ENCODE results near the gene KRT4. TPM values are rescaled to one million over a fixed set of nuclear protein-coding genes. Genes with fewer than 3 reads are reported as not detected.

Gene KRT4
- total RNA-seq, 1 experiment from 2014 or later, result not detected

GRCh38 chr12:52802442-52802841 lies 11.5 kb downstream of the KRT4 start:
- Histone ChIP-seq H3K9me2 (replicated peaks; ENCODE audit: insufficient read depth, low read length) (no peaks in the 10 kb centered on the region), H3K27ac (ENCODE audit: low read length) (no peak overlapping the region), H3K4me3 (ENCODE audit: low read length) (no peak overlapping the region), H3K4me1 (ENCODE audit: low read length) (peaks cover 6% of the 10 kb centered on the region), H2AFZ (ENCODE audit: low read length) (no peak overlapping the region), H3K27me3 (ENCODE audit: low read length) (no peaks in the 10 kb centered on the region), H3K36me3 (ENCODE audit: insufficient read depth, low read length) (no peaks in the 10 kb centered on the region), H3K9ac (ENCODE audit: low read length) (no peak overlapping the region), H4K20me1 (ENCODE audit: insufficient read depth, low read depth, low read length) (no peaks in the 10 kb centered on the region; the same call in 1 of the 2 replicates), H3K9me3 (ENCODE audit: low read length) (no peaks in the 10 kb centered on the region), H3K4me2 (ENCODE audit: low read depth, low read length, poor library complexity, severe bottlenecking) (no peak overlapping the region), H3K79me2 (ENCODE audit: low read length) (no peaks in the 10 kb centered on the region)
- DNase-seq, result no peak

- no peaks in the 10 kb centered on the region for H3K27me3 ChIP-seq (ENCODE audit: low read length)
- H3K36me3 ChIP-seq (ENCODE audit: insufficient read depth, low read length), result no peaks in the 10 kb centered on the region
- no peak overlapping the region for H3K27ac ChIP-seq (ENCODE audit: low read length)
- no peaks in the 10 kb centered on the region for H3K79me2 ChIP-seq (ENCODE audit: low read length)
- peaks cover 8% of the 10 kb centered on the region for H3K4me1 ChIP-seq (ENCODE audit: low read length)
- H2AFZ ChIP-seq (ENCODE audit: low read length), result no peak overlapping the region
- DNase-seq, result no peak
- H3K9ac ChIP-seq (ENCODE audit: low read length), result no peak overlapping the region
- H3K9me3 ChIP-seq (ENCODE audit: low read length), result no peaks in the 10 kb centered on the region
- no peaks in the 10 kb centered on the region; the same call in 1 of the 2 replicates for H4K20me1 ChIP-seq (ENCODE audit: insufficient read depth, low read depth, low read length)
- no peaks in the 10 kb centered on the region for H3K9me2 ChIP-seq (replicated peaks; ENCODE audit: insufficient read depth, low read length)
- no peak overlapping the region for H3K4me2 ChIP-seq (ENCODE audit: low read depth, low read length, poor library complexity, severe bottlenecking)
- H3K4me3 ChIP-seq (ENCODE audit: low read length), result no peak overlapping the region
Measured at GRCh38 chr12:52801773-52802172, 12.1 kb downstream of the KRT4 start.

GRCh38 chr12:52800259-52800917 lies 13.5 kb downstream of the KRT4 start:
- H3K79me2 ChIP-seq (ENCODE audit: low read length), result no peaks in the 10 kb centered on the region
- H3K4me2 ChIP-seq (ENCODE audit: low read depth, low read length, poor library complexity, severe bottlenecking), result no peak overlapping the region
- no peak overlapping the region for H2AFZ ChIP-seq (ENCODE audit: low read length)
- H4K20me1 ChIP-seq (ENCODE audit: insufficient read depth, low read depth, low read length), result no peaks in the 10 kb centered on the region
- H3K9me3 ChIP-seq (ENCODE audit: low read length), result no peaks in the 10 kb centered on the region
- no peak overlapping the region for H3K9ac ChIP-seq (ENCODE audit: low read length)
- peaks cover 8% of the 10 kb centered on the region for H3K4me1 ChIP-seq (ENCODE audit: low read length)
- H3K4me3 ChIP-seq (ENCODE audit: low read length), result no peak overlapping the region
- H3K36me3 ChIP-seq (ENCODE audit: insufficient read depth, low read length), result no peaks in the 10 kb centered on the region
- H3K9me2 ChIP-seq (replicated peaks; ENCODE audit: insufficient read depth, low read length), result no peaks in the 10 kb centered on the region
- H3K27me3 ChIP-seq (ENCODE audit: low read length), result no peaks in the 10 kb centered on the region
- no peak for DNase-seq
- H3K27ac ChIP-seq (ENCODE audit: low read length), result no peak overlapping the region

GRCh38 chr12:52799505-52800211 lies 14.3 kb downstream of the KRT4 start:
- Histone ChIP-seq H3K36me3 (ENCODE audit: insufficient read depth, low read length) (no peaks in the 10 kb centered on the region), H3K4me2 (ENCODE audit: low read depth, low read length, poor library complexity, severe bottlenecking) (no peak overlapping the region), H3K79me2 (ENCODE audit: low read length) (no peaks in the 10 kb centered on the region), H3K27ac (ENCODE audit: low read length) (no peak overlapping the region), H3K9ac (ENCODE audit: low read length) (no peak overlapping the region), H2AFZ (ENCODE audit: low read length) (no peak overlapping the region), H3K9me2 (replicated peaks; ENCODE audit: insufficient read depth, low read length) (no peaks in the 10 kb centered on the region), H3K4me3 (ENCODE audit: low read length) (no peak overlapping the region), H4K20me1 (ENCODE audit: insufficient read depth, low read depth, low read length) (no peaks in the 10 kb centered on the region), H3K9me3 (ENCODE audit: low read length) (no peaks in the 10 kb centered on the region), H3K4me1 (ENCODE audit: low read length) (peaks cover 8% of the 10 kb centered on the region), H3K27me3 (ENCODE audit: low read length) (no peaks in the 10 kb centered on the region)
- no peak for DNase-seq

GRCh38 chr12:52798671-52799504 lies 15.0 kb downstream of the KRT4 start:
- Histone ChIP-seq H3K9me3 (ENCODE audit: low read length) (no peaks in the 10 kb centered on the region), H3K9ac (ENCODE audit: low read length) (no peak overlapping the region), H3K4me1 (ENCODE audit: low read length) (peaks cover 8% of the 10 kb centered on the region), H4K20me1 (ENCODE audit: insufficient read depth, low read depth, low read length) (no peaks in the 10 kb centered on the region), H2AFZ (ENCODE audit: low read length) (no peak overlapping the region), H3K4me2 (ENCODE audit: low read depth, low read length, poor library complexity, severe bottlenecking) (no peak overlapping the region), H3K27ac (ENCODE audit: low read length) (no peak overlapping the region), H3K27me3 (ENCODE audit: low read length) (no peaks in the 10 kb centered on the region), H3K36me3 (ENCODE audit: insufficient read depth, low read length) (no peaks in the 10 kb centered on the region), H3K79me2 (ENCODE audit: low read length) (no peaks in the 10 kb centered on the region), H3K9me2 (replicated peaks; ENCODE audit: insufficient read depth, low read length) (no peaks in the 10 kb centered on the region), H3K4me3 (ENCODE audit: low read length) (no peak overlapping the region)
- no peak for DNase-seq

- Histone ChIP-seq H3K9me2 (replicated peaks; ENCODE audit: insufficient read depth, low read length) (no peaks in the 10 kb centered on the region), H3K27ac (ENCODE audit: low read length) (no peak overlapping the region), H4K20me1 (ENCODE audit: insufficient read depth, low read depth, low read length) (no peaks in the 10 kb centered on the region), H3K79me2 (ENCODE audit: low read length) (no peaks in the 10 kb centered on the region), H3K9ac (ENCODE audit: low read length) (no peak overlapping the region), H2AFZ (ENCODE audit: low read length) (no peak overlapping the region), H3K27me3 (ENCODE audit: low read length) (no peaks in the 10 kb centered on the region), H3K4me1 (ENCODE audit: low read length) (peaks cover 8% of the 10 kb centered on the region), H3K36me3 (ENCODE audit: insufficient read depth, low read length) (no peaks in the 10 kb centered on the region), H3K4me2 (ENCODE audit: low read depth, low read length, poor library complexity, severe bottlenecking) (no peak overlapping the region), H3K4me3 (ENCODE audit: low read length) (no peak overlapping the region), H3K9me3 (ENCODE audit: low read length) (no peaks in the 10 kb centered on the region)
- no peak for DNase-seq
Measured at GRCh38 chr12:52798003-52798670, 15.8 kb downstream of the KRT4 start.

- Histone ChIP-seq H3K36me3 (ENCODE audit: insufficient read depth, low read length) (no peaks in the 10 kb centered on the region), H3K4me3 (ENCODE audit: low read length) (no peak overlapping the region), H3K27me3 (ENCODE audit: low read length) (no peaks in the 10 kb centered on the region), H3K4me1 (ENCODE audit: low read length) (peaks cover 8% of the 10 kb centered on the region), H4K20me1 (ENCODE audit: insufficient read depth, low read depth, low read length) (no peaks in the 10 kb centered on the region), H2AFZ (ENCODE audit: low read length) (no peak overlapping the region), H3K79me2 (ENCODE audit: low read length) (no peaks in the 10 kb centered on the region), H3K27ac (ENCODE audit: low read length) (no peak overlapping the region), H3K9me3 (ENCODE audit: low read length) (no peaks in the 10 kb centered on the region), H3K9ac (ENCODE audit: low read length) (no peak overlapping the region), H3K4me2 (ENCODE audit: low read depth, low read length, poor library complexity, severe bottlenecking) (no peak overlapping the region), H3K9me2 (replicated peaks; ENCODE audit: insufficient read depth, low read length) (no peaks in the 10 kb centered on the region)
- no peak for DNase-seq
Measured at GRCh38 chr12:52797529-52797894, 16.4 kb downstream of the KRT4 start.

Measured in Karpas-422 (cell line).